ENCODE results near the gene ZNF329.

ZNF329 gene

DNA sequence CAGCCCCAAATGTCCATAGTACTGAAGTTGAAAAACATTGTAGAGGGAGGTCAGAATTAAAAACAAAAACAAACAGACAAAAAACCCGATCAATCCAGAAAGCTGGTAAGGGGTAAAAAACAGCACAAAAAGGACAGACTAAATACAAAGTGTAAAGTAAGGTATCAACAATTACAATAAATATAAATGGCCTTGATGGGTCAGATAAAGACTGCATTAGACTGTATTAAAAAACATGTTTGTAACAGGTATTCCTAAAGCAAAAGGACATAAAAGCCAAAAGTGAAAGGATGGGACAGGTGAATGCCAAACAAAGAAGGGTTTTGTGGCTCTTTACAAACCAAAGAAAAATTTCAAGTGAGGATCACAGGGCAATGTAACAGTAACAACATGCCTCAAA, 16.3 kb downstream of the ZNF329 start:
- Histone ChIP-seq H3K9me3 (peaks cover 29 to 100% (median 97%) of the 10 kb centered on the region in 3 donors), H3K27ac (no peak overlapping the region), H3K27me3 (no peaks in the 10 kb centered on the region), H3K36me3 (peaks cover 100% of the 10 kb centered on the region in 3 donors), H3K4me1 (no peaks in the 10 kb centered on the region), H3K4me3 (no peak overlapping the region)
- no peak for DNase-seq
- TF ChIP-seq, protein P1, sequence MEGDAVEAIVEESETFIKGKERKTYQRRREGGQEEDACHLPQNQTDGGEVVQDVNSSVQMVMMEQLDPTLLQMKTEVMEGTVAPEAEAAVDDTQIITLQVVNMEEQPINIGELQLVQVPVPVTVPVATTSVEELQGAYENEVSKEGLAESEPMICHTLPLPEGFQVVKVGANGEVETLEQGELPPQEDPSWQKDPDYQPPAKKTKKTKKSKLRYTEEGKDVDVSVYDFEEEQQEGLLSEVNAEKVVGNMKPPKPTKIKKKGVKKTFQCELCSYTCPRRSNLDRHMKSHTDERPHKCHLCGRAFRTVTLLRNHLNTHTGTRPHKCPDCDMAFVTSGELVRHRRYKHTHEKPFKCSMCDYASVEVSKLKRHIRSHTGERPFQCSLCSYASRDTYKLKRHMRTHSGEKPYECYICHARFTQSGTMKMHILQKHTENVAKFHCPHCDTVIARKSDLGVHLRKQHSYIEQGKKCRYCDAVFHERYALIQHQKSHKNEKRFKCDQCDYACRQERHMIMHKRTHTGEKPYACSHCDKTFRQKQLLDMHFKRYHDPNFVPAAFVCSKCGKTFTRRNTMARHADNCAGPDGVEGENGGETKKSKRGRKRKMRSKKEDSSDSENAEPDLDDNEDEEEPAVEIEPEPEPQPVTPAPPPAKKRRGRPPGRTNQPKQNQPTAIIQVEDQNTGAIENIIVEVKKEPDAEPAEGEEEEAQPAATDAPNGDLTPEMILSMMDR (IDR thresholded peaks at IDR 0.05), result no peak
- intact Hi-C loops (cut with DNase I; ENCODE audit: low total_unique reads), result no loop called here

- Histone ChIP-seq H3K4me1 (no peaks in the 10 kb centered on the region), H3K9me3 (peaks cover 60 to 100% (median 100%) of the 10 kb centered on the region in 3 donors), H3K27me3 (no peaks in the 10 kb centered on the region), H3K4me3 (no peak overlapping the region), H3K27ac (no peak overlapping the region), H3K36me3 (peaks cover 85 to 96% (median 86%) of the 10 kb centered on the region in 3 donors)
- TF ChIP-seq, protein P1 (IDR thresholded peaks at IDR 0.05), result no peak
- no peak for DNase-seq
- intact Hi-C loops (cut with DNase I; ENCODE audit: low total_unique reads), result no loop called here
Measured at GRCh38 chr19:58129284-58129683, 21.3 kb downstream of the ZNF329 start.

DNA sequence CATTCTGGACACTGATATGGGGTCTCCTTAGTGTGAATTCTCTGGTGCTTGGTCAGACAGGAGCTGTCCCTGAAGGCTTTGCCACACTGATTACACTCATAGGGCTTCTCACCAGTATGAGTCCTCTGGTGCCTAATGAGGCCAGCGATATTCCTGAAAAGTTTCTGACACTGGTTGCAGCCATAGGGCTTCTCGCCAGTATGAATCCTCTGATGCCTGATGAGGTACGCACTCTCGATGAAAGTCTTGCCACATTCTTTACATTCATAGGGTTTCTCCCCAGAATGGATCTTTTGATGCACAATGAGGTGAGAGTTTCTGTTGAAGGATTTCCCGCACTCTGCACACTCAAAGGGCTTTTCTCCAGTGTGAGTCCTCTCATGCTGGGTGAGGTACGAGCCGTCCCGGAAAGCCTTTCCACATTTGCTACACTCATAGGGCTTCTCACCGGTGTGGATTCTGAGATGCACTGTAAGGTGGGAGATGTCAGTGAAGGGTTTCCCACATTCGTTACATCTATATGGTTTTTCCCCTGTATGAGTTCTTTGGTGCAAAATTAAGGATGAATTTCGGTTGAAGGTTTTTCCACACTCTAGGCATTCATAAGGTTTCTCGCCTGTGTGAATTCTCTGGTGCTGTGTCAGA, 22.4 kb downstream of the ZNF329 start:
- Histone ChIP-seq H3K4me3 (no peak overlapping the region), H3K27ac (no peak overlapping the region), H3K36me3 (peaks cover 74 to 85% (median 75%) of the 10 kb centered on the region in 3 donors), H3K27me3 (no peaks in the 10 kb centered on the region), H3K4me1 (no peaks in the 10 kb centered on the region), H3K9me3 (peaks cover 62 to 100% (median 100%) of the 10 kb centered on the region in 3 donors)
- TF ChIP-seq, protein P1 (IDR thresholded peaks at IDR 0.05), result no peak
- intact Hi-C loops (cut with DNase I; ENCODE audit: low total_unique reads), result no loop called here
- DNase-seq, result no peak

- Histone ChIP-seq H3K27me3 (no peaks in the 10 kb centered on the region), H3K4me1 (no peaks in the 10 kb centered on the region), H3K36me3 (peaks cover 26 to 41% (median 27%) of the 10 kb centered on the region in 3 donors), H3K4me3 (no peak overlapping the region), H3K9me3 (peaks cover 51 to 100% (median 100%) of the 10 kb centered on the region in 3 donors), H3K27ac (no peak overlapping the region)
- intact Hi-C loops (cut with DNase I; ENCODE audit: low total_unique reads), result no loop called here
- no peak for DNase-seq
- TF ChIP-seq, protein P1 (IDR thresholded peaks at IDR 0.05), result no peak
Measured at GRCh38 chr19:58123354-58123753, 27.2 kb downstream of the ZNF329 start.

- H3K27ac ChIP-seq, result no peak overlapping the region
- no peaks in the 10 kb centered on the region for H3K4me1 ChIP-seq
- intact Hi-C loops (cut with DNase I; ENCODE audit: low total_unique reads), result no loop called here
- H3K27me3 ChIP-seq, result no peaks in the 10 kb centered on the region
- H3K36me3 ChIP-seq, result peaks cover 0 to 18% (median 0%) of the 10 kb centered on the region in 3 donors
- TF ChIP-seq, protein P1 (IDR thresholded peaks at IDR 0.05), result no peak
- DNase-seq, result no peak
- no peak overlapping the region for H3K4me3 ChIP-seq
- H3K9me3 ChIP-seq, result peaks cover 23 to 100% (median 95%) of the 10 kb centered on the region in 3 donors
Measured at GRCh38 chr19:58118979-58119733, 31.4 kb downstream of the ZNF329 start.
